SK-MEL-5 (cell line): Measurements from ENCODE around the gene PRKRA. TPM values are rescaled to one million over a fixed set of nuclear protein-coding genes. Genes with fewer than 3 reads are reported as not detected.
"Not testable (repeated sequence)": the region's sequence is repeated elsewhere in the genome, so short reads cannot be mapped to it uniquely, and the experiment has no call there.

Source experiments
- DNase-seq: peaks from one replicate; pipeline ENCODE4 v3.0.0-alpha.2; 2016; ENCODE audit warnings: low read depth, low spot score
- in situ Hi-C: cut with HindIII; loops from 2 replicates; pipeline ENCODE4 v1.10.0; 2016; ENCODE audit warnings: low sequenced_read_pairs, high pct_unique_total_duplicates, low pct_unique_long_range_greater_than_20kb
- total RNA-seq: library from RNA; depleted of rRNA; stranded (reverse); fragments of >200 nt; shearing (Covaris generic); gene quantifications from 2 replicates; pipeline ENCODE4 v1.2.3, GENCODE V29; 2014

PRKRA gene
- total RNA-seq, 1 experiment from 2014 or later: 39.4 TPM

GRCh38 chr2:178473931-178474330, 23.0 kb upstream of the PRKRA start:
- DNase-seq: no peak
- in situ Hi-C loops: no loop called here

- no peak for DNase-seq
- in situ Hi-C loops: no loop called here
Observed at GRCh38 chr2:178473373-178473772, 22.4 kb upstream of the PRKRA start.

- DNase-seq, in situ Hi-C loops: not testable (repeated sequence)
Observed at GRCh38 chr2:178471313-178471712, 20.3 kb upstream of the PRKRA start.

GRCh38 chr2:178469219-178469849, 18.4 kb upstream of the PRKRA start:
- in situ Hi-C loops: no loop called here

GRCh38 chr2:178457390-178457886, 6.5 kb upstream of the PRKRA start:
- DNase-seq: no peak
- in situ Hi-C loops: no loop called here

More at GRCh38 chr2:178469219-178469849, 18.4 kb upstream of the PRKRA start:
- no peak for DNase-seq

GRCh38 chr2:178455947-178456346, 5.0 kb upstream of the PRKRA start:
- peak; percentile 92 for DNase-seq
- in situ Hi-C loops: no loop called here

- in situ Hi-C loops: no loop called here
- no peak for DNase-seq
Observed at GRCh38 chr2:178452870-178453269, 1.9 kb upstream of the PRKRA start.

GRCh38 chr2:178452334-178452733, 1.4 kb upstream of the PRKRA start:
- DNase-seq: no peak
- in situ Hi-C loops: no loop called here

- DNase-seq: no peak
- in situ Hi-C loops: no loop called here
Observed at GRCh38 chr2:178450524-178450773, 526 bp downstream of the PRKRA start.

- in situ Hi-C loops: no loop called here
Observed at GRCh38 chr2:178449700-178450523, 1.1 kb downstream of the PRKRA start.

GRCh38 chr2:178448968-178449661, 1.9 kb downstream of the PRKRA start:
- DNase-seq: no peak
- in situ Hi-C loops: no loop called here

More at GRCh38 chr2:178449700-178450523, 1.1 kb downstream of the PRKRA start:
- no peak for DNase-seq

- DNase-seq: no peak
- in situ Hi-C loops: no loop called here
Observed at GRCh38 chr2:178441426-178441825, 9.5 kb downstream of the PRKRA start.

GRCh38 chr2:178436662-178437061, 14.3 kb downstream of the PRKRA start:
- no peak for DNase-seq
- in situ Hi-C loops: no loop called here

GRCh38 chr2:178429336-178429735, 21.6 kb downstream of the PRKRA start:
- in situ Hi-C loops: no loop called here

GRCh38 chr2:178428396-178428806, 22.6 kb downstream of the PRKRA start:
- in situ Hi-C loops: no loop called here
- DNase-seq: no peak

More at GRCh38 chr2:178429336-178429735, 21.6 kb downstream of the PRKRA start:
- no peak for DNase-seq

- no peak for DNase-seq
- in situ Hi-C loops: no loop called here
Observed at GRCh38 chr2:178427458-178427857, 23.5 kb downstream of the PRKRA start.

GRCh38 chr2:178426388-178426787, 24.6 kb downstream of the PRKRA start:
- in situ Hi-C loops: no loop called here
- no peak for DNase-seq

GRCh38 chr2:178425255-178425827, 25.6 kb downstream of the PRKRA start:
- DNase-seq: no peak
- in situ Hi-C loops: no loop called here
